ENCODE measurements around the gene MRPL58. TPM values are rescaled to one million over a fixed set of nuclear protein-coding genes. Genes with fewer than 3 reads are reported as not detected.

MRPL58 gene
- total RNA-seq, 2 experiments from 2014 or later, result 75.3 to 84.2 TPM

DNA sequence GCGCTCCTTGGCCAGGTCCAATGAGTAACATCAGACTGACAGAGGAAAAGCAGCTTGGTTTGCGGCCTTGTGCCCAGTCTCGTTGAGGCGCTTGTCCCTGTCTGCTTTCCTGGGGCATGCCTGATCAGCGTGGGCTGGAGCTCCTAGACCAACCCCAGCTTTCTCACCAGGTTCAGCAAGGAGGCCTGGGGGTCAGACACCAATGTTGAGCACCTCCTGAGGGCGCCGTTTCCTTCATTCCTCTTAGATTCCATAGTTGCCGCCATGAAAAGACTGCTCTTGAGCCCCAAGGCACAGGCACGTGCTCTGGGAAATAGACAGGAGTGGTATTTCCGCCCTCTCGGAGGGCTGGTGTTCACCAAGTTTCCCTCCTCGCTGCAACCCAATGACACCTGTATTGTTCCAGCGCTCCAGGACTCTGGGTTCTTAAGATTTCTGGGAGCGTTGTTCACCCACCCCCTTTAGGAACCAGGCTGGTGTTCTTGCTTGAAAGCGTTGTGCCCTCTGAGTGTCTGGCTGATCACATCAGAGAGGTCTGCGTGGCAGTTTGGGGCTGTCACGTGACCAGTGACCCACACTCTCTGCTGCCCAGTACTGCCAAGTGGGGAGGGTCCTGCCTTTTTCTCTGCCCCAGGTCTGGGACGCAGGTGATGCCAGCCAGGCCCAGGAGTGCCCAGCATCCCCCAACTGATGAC is 52.5 kb downstream of the MRPL58 start:
- H3K4me3 ChIP-seq (ENCODE audit: low read depth, low read length, poor library complexity, severe bottlenecking), result no peak overlapping the region
- H3K27ac ChIP-seq (ENCODE audit: low read depth, low read length, poor library complexity, severe bottlenecking), result no peak overlapping the region
- H3K9me2 ChIP-seq (ENCODE audit: insufficient read depth, low read length), result no peaks in the 10 kb centered on the region
- H2AFZ ChIP-seq (ENCODE audit: low read length), result no peak overlapping the region
- TF ChIP-seq CTCF (conservative IDR thresholded peaks at IDR 0.05; ENCODE audit: low read length) (no peak), EZH2phosphoT487 (IDR thresholded peaks at IDR 0.05; ENCODE audit: borderline replicate concordance, low read depth, low read length) (no peak)
- POLR2A ChIA-PET, result interaction anchor here (1.4 kb wide), 1 partner anchor 11 kb away, joined by 5 read pairs; no protein-coding TSS in a partner anchor
- CTCF ChIA-PET (ENCODE audit: unreplicated experiment), result interaction anchor here (1.1 kb wide), 1 partner anchor 27 kb away, joined by 3 read pairs; no protein-coding TSS in a partner anchor
- intact Hi-C loops (cut with micrococcal nuclease; ENCODE audit: unreplicated experiment), result no loop called here
- no peaks in the 10 kb centered on the region for H3K4me1 ChIP-seq (ENCODE audit: insufficient read depth, low read length, poor library complexity, severe bottlenecking)
- H3K36me3 ChIP-seq (ENCODE audit: insufficient read depth, low read length), result peaks cover 51% of the 10 kb centered on the region
- H3K4me2 ChIP-seq (ENCODE audit: low read length), result no peak overlapping the region
- TSS peak; percentile 57 for BruUV-seq (replicated peaks)
- no peak for DNase-seq (ENCODE audit: low spot score)
- H3K79me2 ChIP-seq (ENCODE audit: insufficient read depth, low read depth, low read length), result no peaks in the 10 kb centered on the region
- H3K9me3 ChIP-seq (ENCODE audit: low read length), result no peaks in the 10 kb centered on the region
- no peaks in the 10 kb centered on the region for H4K20me1 ChIP-seq (ENCODE audit: insufficient read depth, low read length)

- no peaks in the 10 kb centered on the region for H3K79me2 ChIP-seq (ENCODE audit: insufficient read depth, low read depth, low read length)
- no peak overlapping the region for H2AFZ ChIP-seq (ENCODE audit: low read length)
- ChIA-PET POLR2A (interaction anchor here (0.7 kb wide), 1 partner anchor 89 kb away, joined by 5 read pairs; no protein-coding TSS in a partner anchor), CTCF (ENCODE audit: unreplicated experiment) (no interaction called here)
- peaks cover 47% of the 10 kb centered on the region for H3K36me3 ChIP-seq (ENCODE audit: insufficient read depth, low read length)
- H3K4me1 ChIP-seq (ENCODE audit: insufficient read depth, low read length, poor library complexity, severe bottlenecking), result no peaks in the 10 kb centered on the region
- H3K4me2 ChIP-seq (ENCODE audit: low read length), result no peak overlapping the region
- no peak for TF ChIP-seq EZH2phosphoT487 (IDR thresholded peaks at IDR 0.05; ENCODE audit: borderline replicate concordance, low read depth, low read length)
- intact Hi-C loops (cut with micrococcal nuclease; ENCODE audit: unreplicated experiment), result no loop called here
- no peak for DNase-seq (ENCODE audit: low spot score)
- no peak overlapping the region for H3K27ac ChIP-seq (ENCODE audit: low read depth, low read length, poor library complexity, severe bottlenecking)
- no peaks in the 10 kb centered on the region for H4K20me1 ChIP-seq (ENCODE audit: insufficient read depth, low read length)
- no peaks in the 10 kb centered on the region for H3K9me2 ChIP-seq (ENCODE audit: insufficient read depth, low read length)
- no TSS peak for BruUV-seq (replicated peaks)
- H3K4me3 ChIP-seq (ENCODE audit: low read depth, low read length, poor library complexity, severe bottlenecking), result no peak overlapping the region
- no peaks in the 10 kb centered on the region for H3K9me3 ChIP-seq (ENCODE audit: low read length)
Observed at GRCh38 chr17:75065562-75066151, 53.2 kb downstream of the MRPL58 start.

GRCh38 chr17:75067856-75068255 is 55.4 kb downstream of the MRPL58 start:
- intact Hi-C loops (cut with micrococcal nuclease; ENCODE audit: unreplicated experiment), result no loop called here

More at GRCh38 chr17:75067856-75068255, 55.4 kb downstream of the MRPL58 start:
- no peaks in the 10 kb centered on the region for H3K9me2 ChIP-seq (ENCODE audit: insufficient read depth, low read length)
- no peaks in the 10 kb centered on the region for H4K20me1 ChIP-seq (ENCODE audit: insufficient read depth, low read length)
- no peak overlapping the region for H3K27ac ChIP-seq (ENCODE audit: low read depth, low read length, poor library complexity, severe bottlenecking)
- no peak for DNase-seq (ENCODE audit: low spot score)
- no peak for TF ChIP-seq CTCF (conservative IDR thresholded peaks at IDR 0.05; ENCODE audit: low read length)
- no peak for TF ChIP-seq EZH2phosphoT487 (IDR thresholded peaks at IDR 0.05; ENCODE audit: borderline replicate concordance, low read depth, low read length)
- peaks cover 25% of the 10 kb centered on the region for H3K36me3 ChIP-seq (ENCODE audit: insufficient read depth, low read length)
- CTCF ChIA-PET (ENCODE audit: unreplicated experiment), result no interaction called here
- no peaks in the 10 kb centered on the region for H3K9me3 ChIP-seq (ENCODE audit: low read length)
- POLR2A ChIA-PET, result no interaction called here
- no peak overlapping the region for H2AFZ ChIP-seq (ENCODE audit: low read length)
- H3K79me2 ChIP-seq (ENCODE audit: insufficient read depth, low read depth, low read length), result no peaks in the 10 kb centered on the region
- no peak overlapping the region for H3K4me2 ChIP-seq (ENCODE audit: low read length)
- H3K4me3 ChIP-seq (ENCODE audit: low read depth, low read length, poor library complexity, severe bottlenecking), result no peak overlapping the region
- H3K4me1 ChIP-seq (ENCODE audit: insufficient read depth, low read length, poor library complexity, severe bottlenecking), result no peaks in the 10 kb centered on the region
- no TSS peak for BruUV-seq (replicated peaks)

Data from OCI-LY7 (cell line).